ENCODE results near the gene KRT13.
"Not testable (repeated sequence)": the region's sequence is repeated elsewhere in the genome, so short reads cannot be mapped to it uniquely, and the experiment has no call there.

The KRT13 gene

DNA sequence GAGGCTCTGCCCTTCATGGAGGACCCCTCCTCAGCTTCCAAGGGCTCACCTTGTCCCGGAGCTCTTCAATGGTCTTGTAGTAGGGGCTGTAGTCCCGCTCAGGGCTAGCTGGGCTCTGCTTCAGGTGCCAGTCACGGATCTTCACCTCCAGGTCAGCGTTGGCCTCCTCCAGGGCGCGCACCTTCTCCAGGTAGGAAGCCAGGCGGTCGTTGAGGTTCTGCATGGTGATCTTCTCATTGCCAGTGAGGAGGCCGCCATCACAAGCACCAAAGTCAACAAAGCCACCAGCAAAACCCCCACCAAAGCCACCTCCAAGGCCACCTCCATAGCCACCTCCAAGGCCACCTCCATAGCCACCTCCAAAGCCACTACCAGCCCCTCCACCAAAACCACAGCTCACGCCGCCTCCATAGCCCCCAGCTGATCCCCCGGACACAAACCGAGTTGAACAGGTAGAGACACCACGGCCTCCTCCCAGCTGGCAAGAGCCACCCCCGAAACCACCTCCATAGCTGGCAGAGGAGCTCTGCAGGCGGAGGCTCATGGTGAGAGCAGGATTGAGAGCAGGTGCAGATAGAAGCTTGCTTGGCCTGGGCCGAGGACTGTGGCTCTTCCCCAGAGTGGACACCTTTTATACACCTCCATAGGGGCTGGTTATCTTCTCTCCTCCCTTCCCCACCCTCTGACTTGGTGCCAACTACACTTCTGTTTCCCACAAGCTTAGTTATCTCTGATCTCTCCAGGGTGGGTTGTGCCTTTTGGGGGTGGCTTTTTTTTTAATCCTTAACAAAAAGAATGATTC, at the start of gene KRT13:
Gene KRT13, minus strand, starts transcription at position 606 of the 802 bp plus-strand sequence. Its CDS starts 62 bp downstream, at position 544.
- DNase-seq, result no peak

DNA sequence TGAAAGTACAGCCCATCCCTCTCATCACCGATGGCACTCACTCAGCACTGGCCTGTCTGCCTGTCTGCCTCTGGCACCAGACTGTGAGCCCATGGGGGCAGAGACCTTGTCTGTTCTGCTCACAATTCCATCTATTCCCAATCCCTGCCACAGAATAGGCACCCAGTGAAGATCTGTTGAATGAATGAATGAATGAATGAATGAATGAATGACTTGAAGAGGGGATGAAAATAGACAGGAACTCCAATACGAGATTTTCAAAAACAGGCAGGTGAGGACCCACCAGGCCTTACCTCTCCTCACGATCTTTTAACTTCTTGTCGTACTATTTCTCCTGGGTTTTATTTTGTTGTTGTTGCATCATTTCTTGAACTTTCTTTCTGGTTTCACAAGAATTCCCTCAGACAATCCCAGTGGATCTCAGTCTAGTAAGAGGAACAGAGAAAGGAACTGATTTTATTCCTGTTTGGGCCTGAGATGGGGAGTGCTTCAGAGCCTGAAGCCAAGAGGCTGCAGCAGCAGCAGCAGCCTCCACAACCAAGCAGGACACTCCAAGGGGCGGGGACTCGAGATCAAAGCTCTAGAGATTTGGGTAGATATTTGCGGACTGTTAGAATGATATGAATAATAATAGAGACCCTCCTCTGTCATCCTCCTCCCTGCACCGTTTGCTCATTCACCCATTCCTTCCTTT, 48.7 kb upstream of the KRT13 start:
- no peak for DNase-seq

DNA sequence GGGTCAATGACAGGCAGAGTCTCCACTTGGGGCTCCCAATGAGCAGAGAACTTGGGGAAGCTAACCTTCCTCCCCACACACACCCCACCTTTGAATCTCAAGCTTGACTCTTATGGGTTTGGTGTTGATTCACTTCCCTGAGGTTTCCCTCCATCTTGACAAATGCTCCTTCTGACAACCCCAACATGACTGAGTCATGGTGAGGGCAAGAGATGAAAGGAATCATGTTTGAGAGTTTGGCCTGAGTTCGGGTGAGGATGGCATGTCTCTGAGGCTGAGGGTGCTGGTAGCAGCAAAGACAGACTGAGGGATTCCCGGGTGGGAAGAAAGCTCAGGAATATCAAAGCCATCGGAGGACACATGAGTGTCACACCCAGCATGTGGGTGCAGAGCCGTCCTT, 47.8 kb upstream of the KRT13 start:
- DNase-seq, result no peak

DNA sequence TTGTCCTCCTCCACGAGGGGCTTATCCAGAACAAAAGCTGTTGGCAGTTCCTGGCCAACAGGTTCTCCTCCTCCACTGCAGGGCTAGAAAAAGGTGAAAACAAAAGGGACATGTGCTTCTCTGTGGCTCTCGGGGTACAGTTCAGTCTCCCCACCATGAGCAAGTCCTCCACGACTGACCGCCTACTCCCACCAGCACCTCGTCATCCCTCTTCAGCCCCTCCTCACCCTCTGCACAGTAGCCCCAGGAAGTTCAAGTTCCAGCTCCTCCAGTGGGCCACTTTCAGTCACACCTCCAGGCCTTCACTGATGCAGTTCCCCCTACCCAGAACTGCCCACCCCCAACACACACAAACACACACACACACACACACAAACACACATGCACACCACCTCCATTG, 47.0 kb upstream of the KRT13 start:
- DNase-seq, result no peak

DNA sequence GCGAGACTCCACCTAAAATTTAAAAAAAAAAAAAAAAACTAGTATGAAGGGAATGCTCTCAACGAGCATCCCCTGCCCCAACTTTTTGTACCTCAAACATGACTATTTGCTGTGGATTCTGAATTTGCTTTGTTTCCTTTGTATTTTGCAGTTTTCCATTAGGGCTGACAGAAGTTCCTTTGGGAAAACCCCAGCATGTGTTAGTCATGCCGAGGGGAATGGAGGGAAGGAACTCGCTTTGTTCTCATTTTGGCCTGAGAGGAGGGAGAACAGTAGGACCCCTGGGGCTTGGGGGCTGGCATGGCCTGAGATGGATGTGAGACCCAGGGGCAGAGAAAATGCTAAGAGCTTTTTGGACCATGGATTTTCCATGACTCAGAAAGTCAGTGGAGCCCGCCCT, 46.0 kb upstream of the KRT13 start:
- no peak for DNase-seq

DNA sequence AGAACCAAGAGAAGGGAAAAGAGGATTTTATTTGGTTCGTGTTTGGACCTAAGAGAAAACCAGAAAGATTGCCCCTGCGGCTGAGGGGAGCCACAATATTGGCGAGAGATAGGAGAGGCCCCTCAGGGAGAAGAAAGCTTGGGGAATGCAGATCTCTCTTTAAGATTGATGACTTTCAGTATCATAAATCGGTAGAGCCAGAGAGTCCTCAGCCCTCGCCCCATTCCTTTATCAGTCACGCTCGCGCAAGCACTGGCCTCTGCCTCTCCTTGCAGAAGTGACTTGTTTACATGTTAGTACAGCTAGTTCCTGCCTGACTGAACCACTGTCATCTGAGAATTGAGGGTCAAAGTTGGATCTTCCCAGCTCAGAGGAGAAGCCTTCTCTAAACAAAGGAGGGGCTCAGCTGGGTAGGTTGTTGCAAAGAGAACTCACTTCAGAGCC, 44.2 kb upstream of the KRT13 start:
- no peak for DNase-seq

DNA sequence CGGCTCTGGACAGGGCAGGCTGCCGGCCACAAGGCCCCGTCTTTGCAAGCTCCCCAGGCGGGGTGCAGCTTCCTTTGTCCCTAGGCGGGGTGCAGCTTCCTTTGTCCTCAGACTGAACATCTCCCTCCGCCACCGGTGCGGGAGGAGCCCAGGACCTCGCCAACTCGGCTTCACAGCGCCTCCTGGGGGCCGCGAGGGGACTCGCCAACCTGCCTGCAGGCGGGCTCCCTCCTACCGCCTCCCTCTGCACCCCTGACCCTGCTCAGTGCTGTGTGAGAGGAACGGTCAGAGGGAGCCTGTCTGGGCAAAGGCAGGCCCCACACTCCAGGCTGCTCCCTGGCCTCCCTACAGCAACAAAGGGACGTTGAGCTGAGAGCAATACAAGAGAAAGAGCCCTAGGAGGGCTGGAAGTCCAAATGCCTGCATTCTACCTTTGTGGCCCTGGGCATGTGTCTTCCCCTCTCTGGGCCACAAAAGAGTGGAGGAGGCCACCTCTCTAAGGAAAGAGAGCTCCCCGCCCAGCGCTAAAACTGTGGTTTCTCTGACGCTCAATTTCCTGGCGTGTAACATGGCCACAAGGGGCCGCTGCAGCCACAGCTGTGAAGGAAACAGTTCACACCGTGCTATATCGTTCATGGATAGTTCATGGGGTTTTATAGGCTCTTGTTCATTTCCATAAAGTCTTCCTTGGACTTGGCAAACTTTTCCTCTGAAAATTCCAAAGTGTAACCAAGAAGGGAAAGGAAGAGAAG, 43.6 kb upstream of the KRT13 start:
- DNase-seq, result peak; percentile 87

DNA sequence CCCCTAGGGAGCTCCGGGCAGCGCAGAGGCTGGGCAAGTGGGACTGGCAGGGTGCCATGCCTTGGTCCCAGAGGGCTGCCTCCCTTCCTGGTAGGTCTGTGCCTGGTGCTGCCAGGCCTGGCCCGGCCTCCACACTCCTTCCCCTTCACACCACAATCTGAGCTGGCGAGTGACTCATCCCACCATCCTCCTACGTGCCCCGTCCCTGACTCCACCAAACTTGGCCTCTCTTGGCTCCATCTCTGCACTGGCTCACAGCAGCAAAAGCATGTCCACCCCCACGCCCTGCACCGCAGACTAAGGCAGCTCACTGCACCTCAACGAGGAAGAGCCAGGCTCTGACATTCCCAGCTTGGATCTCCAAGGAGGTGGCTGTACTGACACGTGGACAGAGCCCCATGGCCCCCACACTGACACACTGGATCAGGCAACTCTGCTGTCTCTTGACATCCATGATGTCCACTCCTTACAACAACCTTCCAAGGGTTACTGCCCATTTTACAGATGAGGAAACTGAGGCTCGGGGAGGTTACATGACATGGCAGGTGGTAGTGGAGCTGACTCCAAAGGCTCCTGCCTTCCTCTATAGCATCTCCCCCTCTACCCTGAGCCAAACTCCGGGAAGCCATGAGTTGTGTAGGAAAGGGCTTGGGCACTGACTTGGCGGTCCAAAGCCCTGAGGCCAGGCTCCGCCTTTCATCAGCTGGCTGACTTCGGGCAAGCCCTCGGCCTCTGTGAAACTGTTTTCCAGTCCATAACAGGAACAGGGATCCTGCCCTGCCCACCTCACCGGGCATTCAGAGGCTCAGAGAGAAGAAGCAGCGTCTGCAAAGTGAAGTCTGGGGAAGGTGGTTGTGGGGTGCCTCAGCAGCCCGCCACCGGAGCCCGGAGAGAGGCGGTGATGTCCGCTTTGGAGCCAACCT, 42.8 kb upstream of the KRT13 start:
- DNase-seq, result peak; percentile 64

DNA sequence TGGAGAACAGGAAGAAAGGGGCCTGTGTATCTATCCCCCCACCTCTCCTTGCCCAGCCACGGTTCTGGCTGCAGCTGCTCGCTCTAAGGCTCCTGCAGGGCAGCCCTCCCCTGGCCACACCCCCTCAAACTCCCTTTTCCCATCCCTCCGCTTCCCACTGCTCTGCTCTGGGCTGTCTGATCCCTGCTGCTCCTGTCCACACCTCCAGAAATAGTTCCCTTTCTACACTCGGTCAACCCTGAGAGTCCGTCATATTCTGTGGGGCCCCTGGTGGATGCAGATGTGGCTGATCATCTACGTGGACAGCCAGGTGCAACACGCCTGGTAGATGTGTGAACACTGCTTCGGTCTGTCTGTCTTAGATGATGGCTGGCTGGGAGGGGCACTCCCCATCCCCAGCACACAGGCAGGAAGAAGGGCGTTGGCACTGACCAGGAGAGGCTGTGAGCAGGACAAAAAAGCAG, 42.0 kb upstream of the KRT13 start:
- DNase-seq, result no peak

DNA sequence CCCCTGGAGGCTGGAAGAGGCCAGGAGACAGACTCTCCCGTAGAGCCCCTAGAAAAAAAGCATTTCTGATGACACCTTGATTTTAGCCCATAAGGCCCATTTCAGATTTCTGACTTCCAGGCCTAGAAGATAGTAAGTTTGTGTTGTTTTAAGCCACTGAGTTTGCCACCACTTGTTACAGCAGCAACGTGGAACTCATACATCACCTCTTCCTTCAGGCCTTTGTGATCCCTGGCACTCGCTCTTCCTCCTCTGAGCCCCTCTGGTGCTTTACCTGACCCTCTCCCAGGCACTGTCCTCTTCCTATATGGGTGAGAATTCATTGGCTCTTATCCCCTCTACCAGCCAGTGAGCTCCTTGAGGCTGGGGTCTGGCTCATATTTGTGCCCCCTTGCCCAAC, 41.4 kb upstream of the KRT13 start:
- no peak for DNase-seq

DNA sequence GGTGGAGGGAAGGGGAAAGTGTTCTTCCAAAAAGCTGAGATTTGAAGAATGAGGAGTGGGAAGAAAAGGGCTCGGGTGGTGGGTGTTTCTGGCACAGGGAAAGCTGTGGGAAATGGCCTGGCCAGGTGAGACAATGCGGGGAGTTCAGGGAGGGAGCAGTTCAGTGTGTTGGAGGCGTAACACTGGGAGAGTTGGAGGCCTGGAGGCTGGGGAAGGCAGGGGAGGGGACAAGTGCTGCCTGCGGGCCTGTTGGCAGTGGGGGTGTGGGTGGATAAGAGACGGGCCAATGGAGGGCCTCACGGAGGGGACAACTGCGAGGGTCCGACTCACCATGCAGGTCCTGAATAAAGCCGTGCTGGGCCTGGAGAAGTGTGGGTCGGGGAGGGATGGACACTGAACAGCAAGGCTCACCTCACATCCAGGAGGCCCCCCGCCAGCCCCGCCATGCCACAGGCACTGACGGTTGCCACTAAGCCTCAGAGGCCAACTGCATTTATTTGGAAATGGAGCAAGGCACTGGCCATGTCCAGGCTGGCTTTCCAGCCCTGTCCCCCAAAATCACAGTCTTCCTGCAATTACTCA, 40.5 kb upstream of the KRT13 start:
- DNase-seq, result no peak

DNA sequence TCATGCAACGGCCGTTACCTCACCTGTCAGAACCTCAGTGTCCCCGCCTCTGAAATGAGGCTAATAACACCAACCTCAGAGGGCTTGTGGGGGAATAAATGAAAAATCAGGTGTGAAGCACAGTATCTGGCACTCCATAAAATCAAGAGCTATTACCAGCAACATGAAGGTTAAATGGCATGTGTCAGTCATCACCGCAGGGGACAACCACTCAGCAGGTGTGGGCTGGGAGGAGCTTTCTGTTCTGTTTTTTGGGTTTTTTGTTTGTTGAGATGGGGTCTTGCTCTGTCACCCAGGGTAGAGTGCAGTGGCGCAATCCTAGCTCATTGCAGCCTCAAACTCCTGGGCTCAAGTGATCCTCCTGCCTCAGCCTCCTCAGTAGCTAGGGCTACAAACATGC, 39.5 kb upstream of the KRT13 start:
- no peak for DNase-seq

DNA sequence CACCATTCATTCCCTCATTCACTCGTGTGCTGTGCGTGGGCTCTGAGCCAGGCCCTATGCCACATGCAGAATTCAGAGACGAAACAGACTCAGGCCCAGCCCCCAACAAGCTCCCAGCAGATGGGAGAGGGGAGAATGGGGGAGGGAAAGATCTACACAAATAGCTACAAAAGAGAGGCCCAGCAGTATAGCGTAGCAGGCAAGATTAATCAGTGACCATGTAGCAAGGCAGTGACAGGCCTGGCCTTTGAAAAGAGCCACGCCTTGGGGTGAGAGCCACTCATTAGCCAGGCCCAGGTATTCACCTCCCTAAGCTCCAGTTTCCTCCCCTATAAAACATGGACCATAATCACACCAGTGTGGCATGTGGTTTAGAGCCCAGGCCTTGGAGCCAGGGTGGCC, 39.1 kb upstream of the KRT13 start:
- peak; percentile 97 for DNase-seq

DNA sequence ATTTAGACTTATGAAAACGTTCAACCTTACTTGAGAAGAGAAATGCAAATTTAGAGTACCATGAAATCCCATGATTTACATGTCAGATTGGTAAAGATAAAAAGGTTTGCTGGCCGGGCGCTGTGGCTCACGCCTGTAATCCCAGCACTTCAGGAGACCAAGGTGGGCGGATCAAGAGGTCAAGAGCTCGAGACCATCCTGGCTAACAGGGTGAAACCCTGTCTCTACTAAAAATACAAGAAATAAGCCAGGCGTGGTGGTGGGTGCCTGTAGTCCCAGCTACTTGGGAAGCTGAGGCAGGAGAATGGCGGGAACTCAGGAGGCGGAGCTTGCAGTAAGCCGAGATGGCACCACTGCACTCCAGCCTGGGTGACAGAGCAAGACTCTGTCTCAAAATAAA, 37.4 kb upstream of the KRT13 start:
- DNase-seq, result not testable (repeated sequence)

DNA sequence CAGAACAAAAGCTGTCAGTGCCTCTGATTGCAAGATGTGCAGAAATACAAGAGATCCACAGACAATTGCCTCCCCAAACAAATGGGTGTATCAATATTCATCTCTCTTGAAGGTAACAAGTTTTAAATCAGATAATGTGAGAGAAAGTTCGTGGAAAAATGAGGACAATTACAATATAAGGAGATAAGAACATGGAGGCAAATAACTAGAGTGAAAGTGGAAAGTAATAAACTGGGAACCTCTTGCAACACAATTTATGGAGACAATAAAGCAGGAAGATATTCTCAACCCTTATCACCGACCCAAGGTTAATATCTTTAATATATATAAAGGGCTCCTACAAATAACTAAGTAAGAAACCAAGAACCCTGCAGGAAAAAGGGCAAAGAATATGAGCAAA, 36.9 kb upstream of the KRT13 start:
- DNase-seq, result no peak

DNA sequence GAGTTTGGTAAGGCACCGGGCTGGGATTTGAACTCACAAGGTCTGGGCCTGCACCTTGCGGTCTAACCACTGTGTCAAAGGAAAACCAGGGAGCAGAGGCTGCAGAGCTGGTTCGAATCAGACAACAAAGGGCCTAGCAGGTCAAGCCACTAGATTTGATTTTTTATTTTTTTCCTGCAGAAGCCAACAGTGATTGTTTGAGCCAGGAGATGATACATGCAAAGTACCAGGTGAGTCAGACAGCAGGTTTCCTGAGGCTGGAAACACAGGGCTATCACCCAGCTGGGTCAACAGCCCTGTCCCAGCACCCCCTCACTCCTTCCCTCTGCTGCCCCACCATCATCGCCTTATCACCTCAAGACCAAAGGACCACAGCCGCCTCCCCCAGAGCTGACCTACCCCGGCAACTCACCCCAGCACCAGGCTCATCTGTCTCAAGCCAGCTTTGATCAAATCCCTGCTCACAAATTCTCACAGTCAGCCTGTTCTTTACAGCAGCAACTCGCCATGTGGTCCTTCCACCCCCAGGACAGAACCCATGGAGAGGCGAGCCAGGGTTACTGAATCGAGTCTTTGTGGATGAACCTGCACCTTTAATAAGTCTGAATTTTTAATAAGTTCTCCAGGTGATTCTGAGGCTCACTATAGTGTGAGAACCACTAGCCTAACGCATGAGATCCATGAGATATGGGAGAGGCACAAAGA, 35.7 kb upstream of the KRT13 start:
- no peak for DNase-seq

DNA sequence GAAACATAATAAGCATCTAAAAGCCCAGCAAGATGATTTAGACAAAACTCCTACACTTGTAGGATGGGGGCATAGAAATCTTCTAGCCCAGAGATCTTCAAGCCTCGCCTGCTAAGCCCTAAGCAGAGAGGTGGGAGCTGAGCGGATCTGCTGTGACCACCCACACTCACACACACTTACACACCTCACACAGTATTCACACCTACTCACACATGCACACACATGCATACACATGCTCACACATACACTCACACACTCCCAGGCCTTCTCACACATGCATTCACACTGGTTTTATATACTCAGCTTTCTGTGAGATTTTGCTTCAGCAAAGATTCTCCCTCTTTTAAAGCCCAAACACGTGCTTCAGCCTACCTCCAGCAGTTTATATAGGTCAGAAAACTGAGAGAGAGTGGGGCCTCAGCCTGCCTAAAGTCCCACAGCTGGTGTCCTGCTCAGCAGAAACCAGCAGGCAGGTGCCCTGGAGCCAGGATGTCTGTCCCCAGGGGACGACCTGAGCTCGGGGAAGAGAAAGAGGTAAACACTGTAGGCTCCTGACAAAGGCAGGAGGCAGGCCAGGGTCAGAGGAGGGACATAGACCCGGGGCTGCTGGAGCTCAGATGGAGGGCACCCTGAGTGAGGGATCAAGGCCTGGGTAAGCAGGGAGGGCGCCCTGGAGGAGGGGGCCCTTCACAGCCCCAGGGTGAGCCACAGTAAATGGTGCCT, 34.7 kb upstream of the KRT13 start:
- DNase-seq, result no peak

DNA sequence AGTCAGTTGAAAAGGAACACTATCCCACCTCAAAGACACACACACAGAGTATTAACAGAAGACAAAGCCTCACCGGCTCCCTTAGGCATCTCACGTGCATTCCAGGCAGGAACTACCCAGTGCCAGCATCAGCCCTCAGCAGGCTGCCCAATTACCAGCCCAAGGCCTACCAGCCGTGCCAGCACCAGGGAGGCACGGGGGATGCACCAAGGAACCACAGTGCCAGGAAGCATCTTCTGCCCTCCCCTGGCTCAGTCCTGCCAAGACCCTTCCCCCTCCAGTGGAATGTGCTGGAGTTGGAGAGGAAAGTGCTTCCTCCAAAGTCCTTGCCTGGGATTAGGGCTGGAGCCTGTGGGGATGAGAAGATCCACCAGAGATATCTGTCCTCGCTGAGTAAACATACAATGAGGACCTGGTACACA, 33.7 kb upstream of the KRT13 start:
- no peak for DNase-seq

DNA sequence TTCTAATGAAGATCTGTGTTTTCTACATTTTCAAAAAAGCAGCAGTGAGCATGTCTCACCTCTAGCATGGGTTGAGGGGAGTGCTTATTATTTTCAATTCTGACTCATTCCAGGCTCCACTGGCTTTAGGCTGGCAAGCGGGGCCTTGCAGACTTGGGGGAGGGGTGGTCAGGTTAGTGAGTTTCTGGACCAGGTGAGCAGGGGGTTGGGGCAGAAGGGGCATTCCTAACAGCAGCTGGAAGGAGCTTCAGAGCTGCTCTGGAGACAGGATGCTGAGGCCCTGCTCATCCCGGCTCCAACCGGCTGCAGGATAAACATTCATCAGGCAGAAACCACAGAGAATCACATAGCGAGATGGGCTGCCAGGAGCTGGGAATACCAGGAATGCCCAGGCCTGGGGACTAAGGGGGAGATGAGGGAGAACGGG, 33.2 kb upstream of the KRT13 start:
- DNase-seq, result no peak

DNA sequence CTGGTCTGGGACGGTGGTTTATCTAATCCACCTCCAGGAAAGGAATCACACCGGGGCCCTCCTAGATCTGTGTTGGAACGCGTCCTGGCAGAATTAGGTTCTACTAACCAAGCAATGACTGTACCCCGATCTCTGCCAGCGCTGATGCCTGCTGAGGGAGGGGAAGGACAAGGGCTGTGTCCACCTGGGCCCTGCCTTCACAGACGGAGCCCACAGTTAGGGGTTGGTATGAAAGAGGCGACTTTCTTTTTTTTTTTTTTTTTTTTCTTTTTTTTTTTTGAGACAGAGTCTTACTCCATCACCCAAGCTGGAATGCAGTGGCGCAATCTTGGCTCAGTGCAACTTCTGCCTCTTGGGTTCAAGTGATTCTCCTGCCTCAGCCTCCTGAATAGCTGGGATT, 32.6 kb upstream of the KRT13 start:
- no peak for DNase-seq

DNA sequence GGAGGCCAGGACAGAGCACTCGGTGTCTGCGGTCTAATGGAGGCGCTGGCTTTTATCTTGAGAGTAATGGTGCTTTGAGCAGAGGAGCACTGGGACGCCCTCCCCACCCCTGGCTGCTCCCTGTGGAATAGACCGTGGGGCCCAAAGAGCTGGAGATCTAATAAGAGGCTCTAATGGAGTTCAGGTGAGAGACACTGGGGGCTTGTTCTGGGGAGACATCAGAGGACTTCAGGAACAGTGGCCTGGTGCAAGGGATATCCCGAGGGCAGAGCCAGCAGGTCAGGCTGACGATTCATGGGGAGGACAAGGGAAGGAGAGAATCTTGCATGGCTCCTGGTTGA, 32.2 kb upstream of the KRT13 start:
- no peak for DNase-seq
